ENCODE measurements around the gene TRAPPC2B. TPM values are rescaled to one million over a fixed set of nuclear protein-coding genes. Genes with fewer than 3 reads are reported as not detected.

The TRAPPC2B gene
- total RNA-seq (2021), result 14.1 and 15.3 TPM in 2 replicates
- Bru-seq, nascent RNA, result percentile 88 among the genes with signal in this experiment
- percentile 87 among the genes with signal in this experiment for BruChase-seq, experiment 1, labeled RNA remaining after a 2-hour chase
- percentile 78 among the genes with signal in this experiment for BruChase-seq, experiment 2, labeled RNA remaining after a 6-hour chase
- long read RNA-seq, transcript TRAPPC2B-201 (2 exons, 732 nt), result major isoform, 69 of 70 reads
- long read RNA-seq, partial matches to known transcripts, result 0 of 70 reads
- long read RNA-seq, other reads (novel, unspliced or antisense), result 0 of 70 reads

DNA sequence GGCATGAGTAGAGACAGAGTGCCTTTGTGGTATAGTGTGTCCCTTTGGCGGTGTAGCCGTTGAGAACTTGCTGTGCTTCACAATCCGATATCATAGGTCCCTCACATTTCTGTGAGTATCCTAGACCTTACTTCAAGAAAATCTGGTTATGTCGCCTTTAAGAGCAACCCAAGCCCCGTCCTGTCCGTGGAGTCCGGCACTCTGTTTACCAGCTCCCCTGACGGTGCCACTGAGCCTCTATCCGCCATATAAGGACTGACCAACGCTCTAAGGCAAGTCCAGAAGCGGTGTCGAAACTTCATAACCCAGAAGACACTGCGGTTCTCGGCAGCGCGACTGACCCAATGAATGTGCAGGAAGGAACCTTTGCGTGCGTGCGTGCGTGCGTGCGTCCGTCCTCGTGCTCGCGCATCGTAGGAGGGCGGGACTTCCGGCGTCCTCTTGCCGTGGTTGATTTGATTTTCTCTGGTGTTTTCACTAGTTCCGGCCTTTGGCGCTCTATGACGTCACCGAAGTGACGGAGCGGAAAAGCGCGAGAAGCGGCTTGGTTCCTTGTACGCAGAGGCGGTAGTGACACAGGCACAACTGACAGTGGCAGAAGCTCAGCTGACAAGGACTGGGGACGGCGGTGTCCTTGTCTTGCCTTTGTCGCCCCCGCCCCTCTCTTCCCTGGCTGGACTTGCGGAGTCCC is at the start of gene TRAPPC2B, which contains the start of gene ZNF547:
TRAPPC2B (plus strand) TSS at position 555 of the 691 bp plus-strand sequence. CDS start 1,283 bp downstream, outside the sequence.
ZNF547 (plus strand) TSS at position 555 of the 691 bp plus-strand sequence. CDS start 5,005 bp downstream, outside the sequence.
- no peak for TF ChIP-seq EZH2 (IDR thresholded peaks at IDR 0.05; ENCODE audit: low read depth)
- no peak for TF ChIP-seq CTCF (conservative IDR thresholded peaks at IDR 0.05)
- Histone ChIP-seq H3K4me1 (replicated peaks; ENCODE audit: insufficient read depth) (peaks cover 6% of the 10 kb centered on the region; the same call in 1 of the 2 replicates), H3F3A (ENCODE audit: insufficient read depth, low read depth) (peaks cover 9% of the 10 kb centered on the region), H3K4me2 (peak within 1 kb of the TSS; percentile 71), H3K9me2 (ENCODE audit: insufficient read depth) (no peaks in the 10 kb centered on the region), H3K9me3 (ENCODE audit: insufficient read depth, low read depth) (peaks cover 5% of the 10 kb centered on the region; the same call in 1 of the 2 replicates), H3K4me3 (peak within 1 kb of the TSS; percentile 72), H3K27me3 (ENCODE audit: insufficient read depth, low read depth) (no peaks in the 10 kb centered on the region), H3K79me2 (ENCODE audit: low read depth) (peaks cover 23% of the 10 kb centered on the region), H3K36me3 (ENCODE audit: low read depth) (peaks cover 6% of the 10 kb centered on the region; the same call in 1 of the 2 replicates), H2AFZ (peak within 1 kb of the TSS; percentile 96), H4K20me1 (ENCODE audit: insufficient read depth) (no peaks in the 10 kb centered on the region), H3K27ac (peak within 1 kb of the TSS; percentile 47)
- intact Hi-C loops (cut with micrococcal nuclease; ENCODE audit: unreplicated experiment), result loop anchor here (1.0 kb wide), 3 partner anchors 26 to 83 kb away; partner anchors contain the start of genes ZNF460, ZNF548 and ZNF749
- peak; percentile 99 for DNase-seq
- no TSS peak for BruUV-seq (replicated peaks)
- POLR2A ChIA-PET (ENCODE audit: unreplicated experiment), result interaction anchor here (0.8 to 1.3 kb wide), 2 partner anchors 29 to 61 kb away, joined by 8 to 9 read pairs; no protein-coding TSS in a partner anchor
- CTCF ChIA-PET, result interaction anchor here (0.6 kb wide), 2 partner anchors 27 to 49 kb away, joined by 3 to 8 read pairs; partner anchors contain the start of gene ZNF548

DNA sequence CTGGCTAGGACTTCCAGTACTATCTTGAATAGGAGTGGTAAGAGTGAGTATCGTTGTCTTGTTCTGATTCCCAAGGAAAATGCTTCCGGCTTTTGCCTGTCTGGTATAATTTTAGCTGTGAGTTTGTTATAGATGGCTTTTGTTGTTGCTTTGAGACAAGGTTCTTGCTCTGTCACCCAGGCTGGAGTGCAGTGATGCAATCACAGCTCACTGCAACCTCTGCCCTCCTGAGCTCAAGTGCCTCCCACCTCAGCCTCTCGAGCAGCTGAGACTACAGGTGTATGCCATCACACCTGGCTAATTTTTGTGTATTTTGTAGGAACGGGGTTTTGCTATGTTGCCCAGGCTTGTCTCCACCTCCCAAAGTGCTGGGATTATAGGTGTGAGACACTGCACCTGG is 49.2 kb upstream of the TRAPPC2B start:
- BruUV-seq (replicated peaks), result no TSS peak
- H3K9me3 ChIP-seq (ENCODE audit: insufficient read depth, low read depth), result no peaks in the 10 kb centered on the region
- intact Hi-C loops (cut with micrococcal nuclease; ENCODE audit: unreplicated experiment), result no loop called here
- no peaks in the 10 kb centered on the region for H4K20me1 ChIP-seq (ENCODE audit: insufficient read depth)
- no peak for TF ChIP-seq EZH2 (IDR thresholded peaks at IDR 0.05; ENCODE audit: low read depth)
- no peak for TF ChIP-seq CTCF (conservative IDR thresholded peaks at IDR 0.05)
- no peak overlapping the region for H3K27ac ChIP-seq
- no peaks in the 10 kb centered on the region for H3K4me1 ChIP-seq (replicated peaks; ENCODE audit: insufficient read depth)
- H3K27me3 ChIP-seq (ENCODE audit: insufficient read depth, low read depth), result no peaks in the 10 kb centered on the region
- no peaks in the 10 kb centered on the region for H3K36me3 ChIP-seq (ENCODE audit: low read depth)
- ChIA-PET POLR2A (ENCODE audit: unreplicated experiment) (interaction anchor here (0.5 kb wide), 1 partner anchor 45 kb away, joined by 3 read pairs; no protein-coding TSS in a partner anchor), CTCF (no interaction called here)
- no peak for DNase-seq
- 0 out of 2 replicates have a peak overlapping the region, but pooled peaks have one; percentile 5 for H2AFZ ChIP-seq
- no peaks in the 10 kb centered on the region; the same call in 1 of the 2 replicates for H3K9me2 ChIP-seq (ENCODE audit: insufficient read depth)
- H3K4me2 ChIP-seq, result peak overlapping the region; percentile 10; the same call in 1 of the 2 replicates
- no peaks in the 10 kb centered on the region for H3F3A ChIP-seq (ENCODE audit: insufficient read depth, low read depth)
- H3K4me3 ChIP-seq, result no peak overlapping the region
- H3K79me2 ChIP-seq (ENCODE audit: low read depth), result no peaks in the 10 kb centered on the region

GRCh38 chr19:57317503-57317902 is 45.8 kb upstream of the TRAPPC2B start:
- no peaks in the 10 kb centered on the region; the same call in 1 of the 2 replicates for H3K9me2 ChIP-seq (ENCODE audit: insufficient read depth)
- H3F3A ChIP-seq (ENCODE audit: insufficient read depth, low read depth), result peaks cover 4% of the 10 kb centered on the region; the same call in 1 of the 2 replicates
- POLR2A ChIA-PET (ENCODE audit: unreplicated experiment), result no interaction called here
- no peak overlapping the region for H2AFZ ChIP-seq
- no peak overlapping the region for H3K27ac ChIP-seq
- no peaks in the 10 kb centered on the region for H3K9me3 ChIP-seq (ENCODE audit: insufficient read depth, low read depth)
- TF ChIP-seq CTCF (conservative IDR thresholded peaks at IDR 0.05) (no peak), EZH2 (IDR thresholded peaks at IDR 0.05; ENCODE audit: low read depth) (no peak)
- H3K36me3 ChIP-seq (ENCODE audit: low read depth), result no peaks in the 10 kb centered on the region
- no peak overlapping the region for H3K4me2 ChIP-seq
- BruUV-seq (replicated peaks), result no TSS peak
- intact Hi-C loops (cut with micrococcal nuclease; ENCODE audit: unreplicated experiment), result no loop called here
- CTCF ChIA-PET, result interaction anchor here (0.7 kb wide), 1 partner anchor 16 kb away, joined by 3 read pairs; no protein-coding TSS in a partner anchor
- H3K27me3 ChIP-seq (ENCODE audit: insufficient read depth, low read depth), result no peaks in the 10 kb centered on the region
- DNase-seq, result no peak
- H4K20me1 ChIP-seq (ENCODE audit: insufficient read depth), result no peaks in the 10 kb centered on the region
- H3K4me3 ChIP-seq, result no peak overlapping the region
- peaks cover 19% of the 10 kb centered on the region for H3K4me1 ChIP-seq (replicated peaks; ENCODE audit: insufficient read depth)
- peaks cover 21% of the 10 kb centered on the region for H3K79me2 ChIP-seq (ENCODE audit: low read depth)

All from PC-9 (cell line).